ENCODE measurements around the gene GAPT. TPM values are rescaled to one million over a fixed set of nuclear protein-coding genes. Genes with fewer than 3 reads are reported as not detected.

The GAPT gene
- polyA plus RNA-seq, 1 of the 3 experiments (the other 2 are of a cell fraction) = not detected

DNA sequence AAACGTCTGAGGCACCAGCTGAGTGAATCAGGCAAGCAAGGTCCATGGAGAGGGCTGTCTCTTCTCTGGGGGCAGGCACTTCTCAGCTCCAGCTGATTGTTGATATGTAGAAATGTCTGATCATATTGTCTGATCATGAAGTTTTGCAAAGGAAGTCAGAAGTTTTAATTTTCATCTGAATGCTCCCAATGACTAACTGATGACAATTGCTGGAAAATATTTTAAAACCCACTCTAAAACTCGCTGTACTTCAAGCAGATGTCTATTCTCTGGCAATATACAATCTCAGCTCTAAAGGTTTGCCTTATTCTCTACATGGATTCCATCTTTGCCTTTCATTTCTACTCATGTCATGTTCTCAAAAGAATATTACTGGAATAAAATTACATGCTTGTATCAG, 44.0 kb upstream of the GAPT start:
- Histone ChIP-seq H3K4me3 (ENCODE audit: low read depth in 2 of 2, low read length in 1 of 2) (no peak overlapping the region), H3K9me2 (no peaks in the 10 kb centered on the region), H4K20me1 (ENCODE audit: insufficient read depth) (no peaks in the 10 kb centered on the region), H3K27me3 (ENCODE audit: insufficient read depth) (no peaks in the 10 kb centered on the region), H3K27ac (ENCODE audit: low read depth in 2 of 2, low read length in 1 of 2) (peak overlapping the region in 1 of 2 experiments; percentile 43; a peak in 2 of 4 replicates), H3K9me3 (no peaks in the 10 kb centered on the region), H3K79me2 (ENCODE audit: insufficient read depth) (no peaks in the 10 kb centered on the region), H3K4me1 (ENCODE audit: control insufficient read depth in 1 of 2, insufficient read depth in 2 of 2, low read depth in 1 of 2, low read length in 1 of 2) (no peaks in the 10 kb centered on the region), H3K36me3 (replicated peaks in 1 of 2; ENCODE audit: control insufficient read depth in 1 of 2, insufficient read depth in 2 of 2, low read length in 1 of 2) (no peaks in the 10 kb centered on the region), H3K9ac (no peak overlapping the region), H2AFZ (ENCODE audit: low read depth) (no peak overlapping the region), H3K4me2 (no peak overlapping the region), H3F3A (replicated peaks; ENCODE audit: insufficient read depth) (peaks cover 26% of the 10 kb centered on the region)
- CTCF ChIA-PET = interaction anchor here (1.2 to 6.9 kb wide), 4 partner anchors 13 to 1149 kb away, joined by 3 to 45 read pairs (median 4); partner anchors contain the start of gene PLK2
- DNase-seq = no peak
- 21% methylated on average over 2 of the region's 2 CpGs for WGBS (ENCODE audit: low lambda C conversion rate)
- TF ChIP-seq TCF12 (IDR thresholded peaks at IDR 0.05) (peak; percentile 39; the same call in 1 of the 2 replicates), NRF1 (IDR thresholded peaks at IDR 0.05; ENCODE audit: low read depth, low read length) (no peak), JUND (IDR thresholded peaks at IDR 0.05) (peak; percentile 29; the same call in 1 of the 2 replicates), TAF1 (IDR thresholded peaks at IDR 0.05; ENCODE audit: borderline replicate concordance, low read depth, low read length) (no peak), FOXJ3 (CRISPR knock-in tag; IDR thresholded peaks at IDR 0.05) (no peak), MXI1 (IDR thresholded peaks at IDR 0.05; ENCODE audit: low read depth, low read length) (no peak), RAD21 (IDR thresholded peaks at IDR 0.05; ENCODE audit: low read length) (no peak), SMC3 (IDR thresholded peaks at IDR 0.05; ENCODE audit: low read depth, low read length) (no peak), TEAD4 (IDR thresholded peaks at IDR 0.05; ENCODE audit: borderline replicate concordance, insufficient read depth) (no peak), MEF2A (IDR thresholded peaks at IDR 0.05; ENCODE audit: borderline replicate concordance, low read depth) (no peak), FOSL2 (IDR thresholded peaks at IDR 0.05; ENCODE audit: borderline replicate concordance, low read depth) (peak; percentile 52; the same call in 1 of the 2 replicates), RFX5 (IDR thresholded peaks at IDR 0.05; ENCODE audit: low read length) (no peak), POLR2AphosphoS5 (IDR thresholded peaks at IDR 0.05; ENCODE audit: low read depth, low read length) (no peak)
- TF ChIP-seq, protein P1, sequence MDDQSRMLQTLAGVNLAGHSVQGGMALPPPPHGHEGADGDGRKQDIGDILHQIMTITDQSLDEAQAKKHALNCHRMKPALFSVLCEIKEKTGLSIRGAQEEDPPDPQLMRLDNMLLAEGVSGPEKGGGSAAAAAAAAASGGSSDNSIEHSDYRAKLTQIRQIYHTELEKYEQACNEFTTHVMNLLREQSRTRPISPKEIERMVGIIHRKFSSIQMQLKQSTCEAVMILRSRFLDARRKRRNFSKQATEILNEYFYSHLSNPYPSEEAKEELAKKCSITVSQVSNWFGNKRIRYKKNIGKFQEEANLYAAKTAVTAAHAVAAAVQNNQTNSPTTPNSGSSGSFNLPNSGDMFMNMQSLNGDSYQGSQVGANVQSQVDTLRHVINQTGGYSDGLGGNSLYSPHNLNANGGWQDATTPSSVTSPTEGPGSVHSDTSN (IDR thresholded peaks at IDR 0.05) = peak; percentile 47
- TF ChIP-seq, protein P2, sequence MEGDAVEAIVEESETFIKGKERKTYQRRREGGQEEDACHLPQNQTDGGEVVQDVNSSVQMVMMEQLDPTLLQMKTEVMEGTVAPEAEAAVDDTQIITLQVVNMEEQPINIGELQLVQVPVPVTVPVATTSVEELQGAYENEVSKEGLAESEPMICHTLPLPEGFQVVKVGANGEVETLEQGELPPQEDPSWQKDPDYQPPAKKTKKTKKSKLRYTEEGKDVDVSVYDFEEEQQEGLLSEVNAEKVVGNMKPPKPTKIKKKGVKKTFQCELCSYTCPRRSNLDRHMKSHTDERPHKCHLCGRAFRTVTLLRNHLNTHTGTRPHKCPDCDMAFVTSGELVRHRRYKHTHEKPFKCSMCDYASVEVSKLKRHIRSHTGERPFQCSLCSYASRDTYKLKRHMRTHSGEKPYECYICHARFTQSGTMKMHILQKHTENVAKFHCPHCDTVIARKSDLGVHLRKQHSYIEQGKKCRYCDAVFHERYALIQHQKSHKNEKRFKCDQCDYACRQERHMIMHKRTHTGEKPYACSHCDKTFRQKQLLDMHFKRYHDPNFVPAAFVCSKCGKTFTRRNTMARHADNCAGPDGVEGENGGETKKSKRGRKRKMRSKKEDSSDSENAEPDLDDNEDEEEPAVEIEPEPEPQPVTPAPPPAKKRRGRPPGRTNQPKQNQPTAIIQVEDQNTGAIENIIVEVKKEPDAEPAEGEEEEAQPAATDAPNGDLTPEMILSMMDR (IDR thresholded peaks at IDR 0.05) = no peak
- TF ChIP-seq, protein P3, sequence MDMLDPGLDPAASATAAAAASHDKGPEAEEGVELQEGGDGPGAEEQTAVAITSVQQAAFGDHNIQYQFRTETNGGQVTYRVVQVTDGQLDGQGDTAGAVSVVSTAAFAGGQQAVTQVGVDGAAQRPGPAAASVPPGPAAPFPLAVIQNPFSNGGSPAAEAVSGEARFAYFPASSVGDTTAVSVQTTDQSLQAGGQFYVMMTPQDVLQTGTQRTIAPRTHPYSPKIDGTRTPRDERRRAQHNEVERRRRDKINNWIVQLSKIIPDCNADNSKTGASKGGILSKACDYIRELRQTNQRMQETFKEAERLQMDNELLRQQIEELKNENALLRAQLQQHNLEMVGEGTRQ (IDR thresholded peaks at IDR 0.05; ENCODE audit: borderline replicate concordance, low read depth, low read length) = no peak
- POLR2A ChIA-PET = no interaction called here

Data from SK-N-SH (cell line).